Right renal pelvis (tissue), 4 donors: ENCODE measurements around the gene HEXIM1. TPM values are rescaled to one million over a fixed set of nuclear protein-coding genes. Genes with fewer than 3 reads are reported as not detected.

Experiments used
- DNase-seq, 4 donors: peaks; one replicate each; pipeline ENCODE4 v3.0.0-alpha.2; 2013; ENCODE audit warnings: low read depth in 4 of 4, low spot score in 3 of 4, missing footprints in 1 of 4
- polyA plus RNA-seq, 4 donors: library from polyadenylated mRNA; unstranded; fragments of 120-200 nt; gene quantifications; one replicate each; pipeline ENCODE4 v1.2.1, GENCODE V29; 2013; ENCODE audit not compliant: insufficient read length in 4 of 4

The HEXIM1 gene
- polyA plus RNA-seq, 4 donors, result 41.5 to 47.5 (median 42.9) TPM

GRCh38 chr17:45168991-45169752 is 20.9 kb downstream of the HEXIM1 start:
- DNase-seq, result no peak

- DNase-seq, result no peak
Observed at GRCh38 chr17:45170280-45170930, 22.1 kb downstream of the HEXIM1 start.

- DNase-seq, result no peak
Observed at GRCh38 chr17:45170931-45171337, 22.7 kb downstream of the HEXIM1 start.

GRCh38 chr17:45171338-45172231 is 23.3 kb downstream of the HEXIM1 start:
- DNase-seq, result no peak

DNA sequence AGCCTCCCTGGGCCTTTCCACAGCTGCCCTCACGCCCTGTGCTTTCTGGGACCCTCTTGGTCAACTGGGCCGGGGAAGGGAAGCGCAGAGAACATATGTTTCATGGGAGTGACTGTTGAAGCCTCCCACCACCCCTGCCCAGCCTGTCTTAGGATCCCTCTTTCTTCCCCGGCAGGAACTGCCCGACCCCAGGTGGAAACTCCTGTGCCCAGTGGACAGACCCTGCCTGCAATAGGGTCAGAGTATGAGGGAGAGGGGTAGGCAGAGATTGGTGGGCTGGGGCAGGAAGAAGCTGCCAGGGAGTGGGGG is 23.9 kb downstream of the HEXIM1 start:
- no peak for DNase-seq

- DNase-seq, result peak in 2 of 4 donors; percentile 72 to 77
Observed at GRCh38 chr17:45172541-45173286, 24.4 kb downstream of the HEXIM1 start.

DNA sequence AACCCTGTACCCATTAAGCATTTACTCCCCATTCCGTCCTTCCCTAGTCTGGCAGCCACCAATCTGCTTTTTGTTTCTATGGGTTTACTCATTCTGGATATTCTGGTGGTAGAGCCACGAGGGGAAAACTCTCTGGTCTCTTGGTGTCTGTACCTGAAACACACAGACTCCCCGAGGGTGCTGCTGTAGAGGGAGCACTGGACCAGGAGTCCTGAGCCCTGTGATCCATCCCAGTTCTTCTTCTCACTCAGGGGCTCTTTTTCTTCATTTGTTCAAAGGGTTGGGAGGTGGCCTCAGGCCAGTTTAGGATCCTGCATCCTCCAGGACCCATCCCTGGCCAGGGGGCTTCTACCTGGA is 27.5 kb downstream of the HEXIM1 start:
- no peak for DNase-seq

GRCh38 chr17:45177563-45177962 is 29.3 kb downstream of the HEXIM1 start:
- no peak for DNase-seq

GRCh38 chr17:45184144-45184543 is 35.9 kb downstream of the HEXIM1 start:
- no peak for DNase-seq

DNA sequence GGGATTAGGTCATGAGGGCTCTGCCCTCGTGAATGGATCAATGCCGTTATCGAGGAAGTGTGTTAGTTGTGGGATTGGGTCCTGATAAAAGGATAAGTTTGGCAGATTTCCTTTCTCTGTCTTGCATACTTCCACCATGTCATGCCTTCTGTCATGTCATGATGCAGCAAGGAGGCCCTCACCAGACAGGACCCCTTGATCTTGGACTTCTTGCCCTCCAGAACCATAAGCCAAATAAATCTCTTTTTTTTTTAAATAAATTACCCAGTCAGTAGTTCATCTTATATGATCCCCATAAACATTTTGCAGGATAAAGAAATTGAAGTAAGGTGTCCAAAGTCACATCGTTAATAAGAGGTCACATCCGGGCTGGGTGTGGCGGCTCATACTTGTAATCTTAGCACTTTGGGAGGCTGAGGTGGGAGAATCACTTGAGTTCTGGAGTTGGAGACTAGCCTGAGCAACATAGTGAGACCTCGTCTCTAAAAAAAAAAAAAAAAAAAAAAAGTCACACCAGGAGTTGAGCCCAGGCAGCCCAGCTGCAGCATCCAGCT is 38.6 kb downstream of the HEXIM1 start:
- DNase-seq, result no peak

- no peak for DNase-seq
Observed at GRCh38 chr17:45189009-45189408, 40.7 kb downstream of the HEXIM1 start.

DNA sequence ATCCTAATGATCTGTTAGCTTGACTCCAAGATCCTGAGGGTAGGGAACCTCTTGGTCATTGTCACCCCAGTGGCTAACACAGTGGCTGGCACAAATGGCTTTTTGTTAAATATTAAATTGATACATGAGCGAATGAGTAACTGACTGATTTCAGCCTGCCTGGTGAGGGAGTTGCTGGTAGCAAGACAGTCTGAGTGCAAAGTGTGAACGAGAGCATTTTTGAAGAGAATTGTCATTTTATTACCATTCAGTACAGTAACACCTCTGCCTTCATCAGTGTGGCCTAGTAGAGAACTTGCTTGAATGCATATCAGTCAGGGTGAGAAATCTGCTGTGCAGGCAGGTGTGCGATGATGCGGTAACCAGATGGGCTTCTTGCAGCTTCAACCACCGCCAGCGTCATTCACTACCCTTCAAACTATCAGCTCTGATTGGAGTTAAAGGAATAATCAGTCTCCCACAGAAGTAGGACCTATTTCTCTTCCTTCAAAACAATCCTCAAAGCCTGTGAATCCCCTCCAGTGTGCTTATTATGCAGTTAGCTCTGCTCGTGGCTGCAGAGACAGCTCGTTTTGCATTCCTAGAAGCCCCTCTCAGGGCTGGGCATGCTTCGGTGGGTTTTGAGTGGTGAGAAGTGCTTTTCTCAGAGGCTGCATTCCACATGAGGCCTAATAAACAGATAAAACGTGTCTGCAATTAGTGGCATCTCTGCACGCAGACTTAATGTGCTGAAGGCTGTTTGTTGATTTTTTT is 42.4 kb downstream of the HEXIM1 start:
- no peak for DNase-seq

DNA sequence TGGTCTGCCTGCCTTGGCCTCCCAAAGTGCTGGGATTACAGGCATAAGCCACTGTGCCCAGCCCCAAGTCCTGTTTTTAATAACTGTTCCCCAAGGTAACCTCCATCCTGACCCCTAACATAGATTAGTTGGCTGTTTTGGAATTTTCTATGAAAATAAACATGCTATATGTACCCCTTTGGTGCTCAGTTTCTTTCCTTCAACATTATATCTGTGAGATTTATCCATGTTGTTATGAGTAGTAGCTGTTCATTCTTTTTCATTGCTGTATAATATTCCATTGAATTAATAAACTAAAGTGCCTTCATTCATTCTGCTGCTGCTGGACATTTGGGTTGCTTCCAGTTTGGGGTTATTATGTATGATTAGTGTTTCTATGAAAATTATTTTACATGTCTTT is 47.1 kb downstream of the HEXIM1 start:
- DNase-seq, result no peak

GRCh38 chr17:45197108-45197507 is 48.8 kb downstream of the HEXIM1 start:
- no peak for DNase-seq

GRCh38 chr17:45197555-45198334 is 49.5 kb downstream of the HEXIM1 start:
- DNase-seq, result peak; percentile 73 to 79 (median 77)

DNA sequence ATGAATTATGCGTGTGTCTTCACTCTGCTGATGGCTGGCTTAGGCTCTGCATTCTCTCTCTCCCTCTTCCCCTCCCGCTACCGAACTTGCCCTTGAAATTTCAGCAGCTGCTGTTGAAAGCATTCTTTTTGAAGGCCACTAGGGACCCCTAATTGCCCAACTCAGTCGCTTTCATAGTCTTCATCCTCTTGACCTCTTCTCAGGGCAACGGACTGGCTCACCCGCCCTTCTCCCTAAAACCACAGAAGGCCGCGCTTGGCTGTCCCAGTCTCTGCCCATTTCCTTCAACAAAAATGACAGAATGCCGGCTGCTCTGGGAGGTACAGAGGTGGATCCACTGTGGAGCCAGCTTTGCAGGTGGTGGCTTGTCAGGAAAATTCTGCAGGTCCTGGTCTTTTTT is 52.4 kb downstream of the HEXIM1 start:
- no peak for DNase-seq

DNA sequence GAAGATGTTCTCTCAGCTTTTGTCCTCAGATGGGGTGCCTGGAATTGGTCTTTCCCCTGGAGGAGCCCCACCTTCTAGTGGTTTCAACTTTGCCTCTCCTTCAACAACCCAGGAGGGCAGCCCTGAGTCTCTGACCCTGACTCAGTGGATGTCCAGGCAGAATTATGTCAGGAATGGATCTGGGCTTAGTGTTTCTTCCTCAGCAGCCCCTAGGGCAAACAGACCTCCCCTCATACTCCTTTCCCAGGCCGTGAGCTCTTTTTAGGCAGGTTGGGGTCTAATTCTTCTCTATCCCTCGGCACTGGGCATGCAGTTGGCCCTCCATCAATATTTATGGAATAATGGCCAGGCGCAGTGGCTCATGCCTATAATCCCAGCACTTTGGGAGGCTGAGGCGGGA is 53.2 kb downstream of the HEXIM1 start:
- DNase-seq, result no peak
